Mucosa of gallbladder (tissue), 1 donor: Measurements from ENCODE around the gene ZRANB1. TPM values are rescaled to one million over a fixed set of nuclear protein-coding genes. Genes with fewer than 3 reads are reported as not detected.
A peak's percentile ranks its signal among the peaks of the same experiment; 100 is the strongest.

Source experiments
- DNase-seq: peaks from one replicate; pipeline ENCODE4 v3.0.0-alpha.2; 2020; ENCODE audit warnings: low spot score
- total RNA-seq: library from RNA; stranded (reverse); gene quantifications from one replicate; pipeline ENCODE4 v1.2.1, GENCODE V29; 2021
- donor health status: DM: no; HTN: no; CAD: no.

ZRANB1 gene
- total RNA-seq, 1 donor from 2014 or later: 17.7 TPM

GRCh38 chr10:125004571-125005311 is 62.8 kb downstream of the ZRANB1 start:
- no peak for DNase-seq

- DNase-seq: no peak
Measured at GRCh38 chr10:125005312-125006187, 63.6 kb downstream of the ZRANB1 start.

- DNase-seq: no peak
Measured at GRCh38 chr10:125006188-125006680, 64.3 kb downstream of the ZRANB1 start.

GRCh38 chr10:125006921-125007426 is 65.1 kb downstream of the ZRANB1 start:
- no peak for DNase-seq

- no peak for DNase-seq
Measured at GRCh38 chr10:125007436-125007835, 65.5 kb downstream of the ZRANB1 start.

GRCh38 chr10:125008689-125009638 is 67.0 kb downstream of the ZRANB1 start:
- no peak for DNase-seq

GRCh38 chr10:125009661-125010161 is 67.8 kb downstream of the ZRANB1 start:
- no peak for DNase-seq

- DNase-seq: no peak
Measured at GRCh38 chr10:125010362-125010761, 68.4 kb downstream of the ZRANB1 start.

- no peak for DNase-seq
Measured at GRCh38 chr10:125011171-125011925, 69.4 kb downstream of the ZRANB1 start.

GRCh38 chr10:125011926-125012705 is 70.2 kb downstream of the ZRANB1 start:
- no peak for DNase-seq

GRCh38 chr10:125012851-125013528 is 71.1 kb downstream of the ZRANB1 start:
- no peak for DNase-seq

- no peak for DNase-seq
Measured at GRCh38 chr10:125013529-125013872, 71.6 kb downstream of the ZRANB1 start.

- DNase-seq: no peak
Measured at GRCh38 chr10:125014086-125014830, 72.3 kb downstream of the ZRANB1 start.

- no peak for DNase-seq
Measured at GRCh38 chr10:125014836-125015355, 73.0 kb downstream of the ZRANB1 start.

GRCh38 chr10:125015356-125015944 is 73.5 kb downstream of the ZRANB1 start:
- peak; percentile 29 for DNase-seq

GRCh38 chr10:125016123-125016522 is 74.2 kb downstream of the ZRANB1 start:
- DNase-seq: no peak

GRCh38 chr10:125016611-125017202 is 74.8 kb downstream of the ZRANB1 start:
- peak; percentile 44 for DNase-seq
